K562 (cell line): ENCODE results near the gene DPH6. TPM values are rescaled to one million over a fixed set of nuclear protein-coding genes. Genes with fewer than 3 reads are reported as not detected.

Experiments
- ATAC-seq: fragments of 200-7000 bp; cut with Tn5 transposase; 3 replicates; pipeline ENCODE4 v1.9.1; 2020; ENCODE audit warnings: moderate library complexity
- BruUV-seq: library from RNA; stranded (reverse); fragments of 400-500 nt; replicated peaks from 2 replicates; lab custom pipeline; 2021; lab: Mats Ljungman, UMichigan
- CTCF ChIA-PET: fragments of 300-600 bp; formaldehyde crosslinking; extraction: SDS; loops from one replicate; lab custom pipeline; 2021; ENCODE audit warnings: low intra/inter-chr PET ratio; lab: Yijun Ruan, JAX
- POLR2A ChIA-PET: fragments of 300-600, 350-650 bp; sonication (Branson Sonifier 250); formaldehyde crosslinking; extraction: SDS; loops from one replicate; lab custom pipeline; 2021; ENCODE audit warnings: antibody characterized with exemption, inconsistent platforms; lab: Yijun Ruan, JAX
- DNase-seq, 4 experiments: peaks; one replicate each; pipeline versions ENCODE4 v3.0.0 to v3.0.0-alpha.2; 2011 to 2018; ENCODE audit warnings: low spot score in 3 of 4, mixed read lengths in 3 of 4; ENCODE audit errors: extremely low read depth in 1 of 4
- FAIRE-seq: peaks from 2 replicates; lab custom pipeline; 2011; peaks lifted over from hg19 to GRCh38; lab: Jason Lieb, UNC
- H2AFZ ChIP-seq: 2 replicates; pipeline ENCODE4 v1.6.0; 2011; ENCODE audit warnings: low read depth, low read length, control low read depth, inconsistent platforms
- H3K27ac ChIP-seq: fragments of 200-600 bp; 3 replicates; pipeline ENCODE4 v1.8.0; 2011; ENCODE audit warnings: low read depth, mild to moderate bottlenecking, control low read depth, inconsistent platforms, low read length, moderate library complexity, mixed read lengths; ENCODE audit errors: extremely low read depth
- H3K27me3 ChIP-seq, 2 experiments: fragments of 300-600 bp in 1 of 2; 2 replicates in 1 of 2; 3 replicates in 1 of 2; pipeline versions ENCODE4 v1.6.0 to v1.8.0; 2011; ENCODE audit warnings: inconsistent platforms in 2 of 2, low read length in 2 of 2, mild to moderate bottlenecking in 1 of 2, mixed read lengths in 1 of 2, moderate library complexity in 1 of 2; ENCODE audit not compliant: control insufficient read depth in 2 of 2, insufficient read depth in 2 of 2
- H3K36me3 ChIP-seq: fragments of 300-600 bp; 3 replicates; pipeline ENCODE4 v1.8.0; 2011; ENCODE audit warnings: mild to moderate bottlenecking, low read length, inconsistent platforms; ENCODE audit not compliant: control insufficient read depth, insufficient read depth
- H3K4me1 ChIP-seq, 2 experiments: fragments of 200-600 bp in 1 of 2; replicated peaks in 1 of 2; 2 replicates in 1 of 2; 3 replicates in 1 of 2; pipeline versions ENCODE4 v1.5.1 to v1.8.0; 2011; ENCODE audit warnings: inconsistent platforms in 2 of 2, low read length in 2 of 2, mild to moderate bottlenecking in 1 of 2, mixed read lengths in 1 of 2, moderate library complexity in 1 of 2; ENCODE audit not compliant: control insufficient read depth in 2 of 2, insufficient read depth in 2 of 2
- H3K4me2 ChIP-seq: 2 replicates; pipeline ENCODE4 v1.6.1; 2011; ENCODE audit warnings: low read length, control low read depth, inconsistent platforms, mixed read lengths; ENCODE audit not compliant: insufficient read depth
- H3K4me3 ChIP-seq: fragments of 200-600 bp; sonication (generic), shearing (Covaris generic); 2 replicates; pipeline ENCODE4 v1.5.1; 2016; ENCODE audit warnings: control low read depth, inconsistent platforms
- H3K79me2 ChIP-seq: fragments of 200-600 bp; 3 replicates; pipeline ENCODE4 v1.8.0; 2011; ENCODE audit warnings: low read length, inconsistent platforms; ENCODE audit not compliant: control insufficient read depth, insufficient read depth
- H3K9ac ChIP-seq, 2 experiments: 2 replicates each; pipeline versions ENCODE4 v1.6.0 to v1.6.1; 2011; ENCODE audit warnings: low read depth in 2 of 2, low read length in 2 of 2, control low read depth in 1 of 2, inconsistent platforms in 1 of 2, mild to moderate bottlenecking in 1 of 2, mixed read lengths in 1 of 2; ENCODE audit not compliant: insufficient read depth in 1 of 2
- H3K9me1 ChIP-seq: one replicate; pipeline ENCODE4 v1.6.0; 2011; ENCODE audit warnings: inconsistent platforms, mild to moderate bottlenecking, low read length, moderate library complexity; ENCODE audit not compliant: control insufficient read depth, insufficient read depth
- H3K9me3 ChIP-seq: replicated peaks from 2 replicates; pipeline ENCODE4 v1.5.1; 2011; ENCODE audit warnings: low read depth, low read length, inconsistent platforms; ENCODE audit not compliant: control insufficient read depth, insufficient read depth
- H4K20me1 ChIP-seq: replicated peaks from 2 replicates; pipeline ENCODE4 v1.6.1; 2011; ENCODE audit warnings: low read length, inconsistent platforms, mixed read lengths; ENCODE audit not compliant: control insufficient read depth, insufficient read depth
- CEBPB ChIP-seq: fragments of 450-650 bp; IDR thresholded peaks from 2 replicates; pipeline ENCODE4 v1.6.1; 2016; ENCODE audit warnings: missing genetic modification characterization, missing compliant biosample characterization
- PHB ChIP-seq: fragments of 250-450 bp; sonication (Bioruptor Pico); IDR thresholded peaks from 2 replicates; pipeline ENCODE4 v1.5.0; 2021
- SPI1 ChIP-seq: IDR thresholded peaks from 2 replicates; pipeline ENCODE4 v1.6.1; 2011; ENCODE audit warnings: low read depth, low read length, control low read depth, borderline replicate concordance
- TAL1 ChIP-seq: fragments of 450-650 bp; IDR thresholded peaks from 2 replicates; pipeline ENCODE4 v1.6.1; 2016; ENCODE audit warnings: mild to moderate bottlenecking
- VEZF1 ChIP-seq: fragments of 200-800 bp; sonication (Bioruptor generic); IDR thresholded peaks from 2 replicates; pipeline ENCODE4 v1.6.1; 2017; ENCODE audit warnings: missing genetic modification characterization, missing compliant biosample characterization
- XRCC4 ChIP-seq: IDR thresholded peaks from one replicate; pipeline ENCODE4 v1.6.1; 2011; ENCODE audit not compliant: insufficient read depth, insufficient read length; ENCODE audit errors: extremely low read depth
- ZBTB8A ChIP-seq: fragments of 450-650 bp; IDR thresholded peaks from 2 replicates; pipeline ENCODE4 v1.6.1; 2018; ENCODE audit warnings: mild to moderate bottlenecking, moderate library complexity; ENCODE audit not compliant: partially characterized antibody
- ZNF133 ChIP-seq: fragments of 250-450 bp; sonication (Bioruptor Pico); IDR thresholded peaks from 2 replicates; pipeline ENCODE4 v1.4.0; 2020; ENCODE audit warnings: mild to moderate bottlenecking
- ZNF431 ChIP-seq: sonication (generic); formaldehyde crosslinking; IDR thresholded peaks from 2 replicates; pipeline ENCODE4 v1.8.0; 2022; ENCODE audit warnings: mild to moderate bottlenecking, missing genetic modification reagents
- ZNF511 ChIP-seq: sonication (generic); formaldehyde crosslinking; IDR thresholded peaks from 2 replicates; pipeline ENCODE4 v1.8.0; 2022; ENCODE audit warnings: mild to moderate bottlenecking, missing genetic modification reagents
- in situ Hi-C: fragments of 300-500 bp; cut with MboI; formaldehyde crosslinking; loops from 4 replicates; pipeline ENCODE4 v1.15.0; 2018; ENCODE audit warnings: inconsistent platforms, mixed read lengths
- intact Hi-C: fragments of 100-400 bp; cut with micrococcal nuclease; formaldehyde crosslinking; loops from 2 replicates; pipeline ENCODE4 v1.14.2; 2022
- polyA plus RNA-seq, 8 experiments: library from polyadenylated mRNA; depleted of rRNA in 4 of 8; stranded (reverse) in 5 of 8; unstranded in 3 of 8; fragments of >200 nt; fragmentation: Nextera tagmentation in 2 of 8; fragmentation: Illumina TruSeq in 1 of 8; extraction: Ambion mirVana in 2 of 8; extraction: Trizol in 1 of 8; gene quantifications; 2 replicates each; pipeline versions ENCODE4 v1.2.1 to v1.2.3, GENCODE V29; 2011 to 2014; ENCODE audit warnings: inconsistent platforms in 1 of 8, missing spikeins in 1 of 8
- total RNA-seq, 7 experiments: library from RNA; depleted of rRNA in 6 of 7; stranded (reverse); fragments of >200 nt in 6 of 7; fragmentation: Illumina TruSeq in 2 of 7; extraction: Trizol in 2 of 7; gene quantifications; 2 replicates each; pipeline versions ENCODE4 v1.2.1 to v1.2.3, GENCODE V29; 2011 to 2021; ENCODE audit warnings: low replicate concordance in 1 of 7

Gene DPH6
- total and polyA plus RNA-seq, 9 of the 15 experiments (the other 6 are each of a cell fraction or from before 2014, with no cell fraction given): 10.1 to 69.1 (median 18.8) TPM

- Histone ChIP-seq H3K4me3 (no peak overlapping the region), H3K4me2 (no peak overlapping the region), H3K9ac (no peak overlapping the region), H3K9me1 (no peaks in the 10 kb centered on the region), H3K27me3 (no peaks in the 10 kb centered on the region), H3K9me3 (no peaks in the 10 kb centered on the region), H4K20me1 (no peaks in the 10 kb centered on the region), H3K27ac (no peak overlapping the region), H3K36me3 (no peaks in the 10 kb centered on the region), H3K4me1 (no peaks in the 10 kb centered on the region), H2AFZ (no peak overlapping the region)
- no TSS peak for BruUV-seq
- ATAC-seq (no peak), FAIRE-seq (no peak), DNase-seq (no peak)
- in situ Hi-C loops: no loop called here
- intact Hi-C loops: no loop called here
- CTCF ChIA-PET: no interaction called here
- TF ChIP-seq ZBTB8A (no peak), PHB (no peak), ZNF511 (CRISPR knock-in tag) (no peak), XRCC4 (no peak), ZNF431 (CRISPR knock-in tag) (no peak), SPI1 (no peak), CEBPB (no peak), TAL1 (no peak), VEZF1 (no peak), ZNF133 (CRISPR knock-in tag) (no peak)
- TF ChIP-seq, all 486 proteins: peak for 0
- POLR2A ChIA-PET: interaction anchor here (0.6 to 0.7 kb wide), 3 partner anchors 31 to 1047 kb away, joined by 3 read pairs; partner anchors contain the start of gene AQR
- H3K79me2 ChIP-seq: no peaks in the 10 kb centered on the region
Measured at GRCh38 chr15:35465783-35466182, 80.2 kb downstream of the DPH6 start.
